Immature natural killer cell (primary cell): Measurements from ENCODE around the gene RCAN1. TPM values are rescaled to one million over a fixed set of nuclear protein-coding genes. Genes with fewer than 3 reads are reported as not detected.
"Not testable (repeated sequence)": the region's sequence is repeated elsewhere in the genome, so short reads cannot be mapped to it uniquely, and the experiment has no call there.

Experiments
- DNase-seq, 3 donors: peaks; one replicate each; pipeline ENCODE4 v3.0.0; 2022; ENCODE audit warnings: mixed read lengths in 1 of 3
- H3K27ac Mint-ChIP-seq, 6 donors: one replicate each; pipeline ENCODE4 v1.8.0; 2020; ENCODE audit warnings: mixed read lengths in 6 of 6, mild to moderate bottlenecking in 5 of 6, inconsistent platforms in 4 of 6, moderate library complexity in 3 of 6
- H3K27me3 Mint-ChIP-seq, 3 donors: one replicate each; pipeline ENCODE4 v1.8.0; 2020 to 2021; ENCODE audit warnings: low read depth in 3 of 3, mild to moderate bottlenecking in 3 of 3, mixed read lengths in 3 of 3, moderate library complexity in 3 of 3, inconsistent platforms in 1 of 3
- H3K36me3 Mint-ChIP-seq, 3 donors: one replicate each; pipeline ENCODE4 v1.8.0; 2020; ENCODE audit warnings: mixed read lengths in 3 of 3, inconsistent platforms in 2 of 3, mild to moderate bottlenecking in 2 of 3
- H3K4me1 Mint-ChIP-seq, 2 donors: one replicate each; pipeline ENCODE4 v1.8.0; 2020; ENCODE audit warnings: inconsistent platforms in 2 of 2, mild to moderate bottlenecking in 2 of 2, mixed read lengths in 2 of 2, moderate library complexity in 1 of 2
- H3K4me3 Mint-ChIP-seq, 5 donors: one replicate each; pipeline ENCODE4 v1.8.0; 2020; ENCODE audit warnings: mild to moderate bottlenecking in 5 of 5, mixed read lengths in 5 of 5, inconsistent platforms in 3 of 5, moderate library complexity in 3 of 5
- H3K9me3 Mint-ChIP-seq, 6 donors: one replicate each; pipeline ENCODE4 v1.8.0; 2020; ENCODE audit warnings: mild to moderate bottlenecking in 6 of 6, mixed read lengths in 6 of 6, inconsistent platforms in 4 of 6, moderate library complexity in 3 of 6
- polyA plus RNA-seq, 3 donors: library from polyadenylated mRNA; unstranded; fragments of 300-500 nt; fragmentation: Illumina TruSeq; gene quantifications; one replicate each; pipeline ENCODE4 v1.2.3, GENCODE V29; 2021

The RCAN1 gene
- polyA plus RNA-seq, 3 donors from 2014 or later = 14.2 to 24.6 (median 17.5) TPM

DNA sequence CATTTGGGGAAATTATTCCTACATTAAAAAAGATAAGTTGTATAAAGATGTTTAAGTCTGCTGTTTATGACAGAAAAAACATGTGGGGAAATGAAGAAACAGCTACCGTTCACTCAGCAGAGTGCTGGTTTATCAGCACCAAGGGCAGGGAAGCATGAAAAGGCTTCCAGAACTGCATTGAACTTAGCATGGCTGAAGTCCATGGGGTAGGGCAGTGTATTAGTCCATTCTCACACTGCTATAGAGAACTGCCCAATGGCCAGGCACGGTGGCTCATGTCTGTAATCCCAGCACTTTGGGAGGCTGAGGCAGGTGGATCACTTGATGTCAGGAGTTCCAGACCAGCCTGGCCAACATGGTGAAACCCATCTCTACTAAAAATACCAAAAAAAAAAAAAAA is 51.5 kb downstream of the RCAN1 start:
- H3K27me3 Mint-ChIP-seq, H3K4me3 Mint-ChIP-seq, H3K27ac Mint-ChIP-seq, H3K9me3 Mint-ChIP-seq, DNase-seq, H3K36me3 Mint-ChIP-seq: not testable (repeated sequence)
- peaks cover 9 to 12% of the 10 kb centered on the region in 2 donors for H3K4me1 Mint-ChIP-seq

DNA sequence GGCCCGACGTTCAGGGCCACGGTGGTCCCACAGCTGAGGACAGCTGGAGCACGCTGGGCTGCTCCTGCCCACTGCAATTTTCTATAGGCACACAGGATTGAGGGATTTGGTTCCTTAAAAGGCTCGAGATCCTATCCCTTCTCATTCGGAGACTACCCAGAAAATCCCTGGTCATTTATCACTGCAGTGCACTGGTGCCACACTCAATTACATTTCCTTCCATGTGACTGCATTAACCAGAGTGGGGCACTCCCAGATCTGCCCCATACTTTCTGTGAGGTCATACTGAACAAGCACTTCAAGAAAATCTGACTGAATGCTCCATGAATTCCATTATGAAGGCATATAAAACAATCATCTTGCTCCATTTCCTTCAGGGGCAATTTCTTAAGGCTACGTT is 53.1 kb downstream of the RCAN1 start:
- H3K4me3 Mint-ChIP-seq = no peak overlapping the region
- peaks cover 9 to 12% of the 10 kb centered on the region in 2 donors for H3K4me1 Mint-ChIP-seq
- H3K27ac Mint-ChIP-seq = no peak overlapping the region
- no peaks in the 10 kb centered on the region for H3K9me3 Mint-ChIP-seq
- peaks cover 0 to 3% (median 0%) of the 10 kb centered on the region in 3 donors for H3K36me3 Mint-ChIP-seq
- peaks cover 0 to 2% (median 0%) of the 10 kb centered on the region in 3 donors for H3K27me3 Mint-ChIP-seq
- no peak for DNase-seq

DNA sequence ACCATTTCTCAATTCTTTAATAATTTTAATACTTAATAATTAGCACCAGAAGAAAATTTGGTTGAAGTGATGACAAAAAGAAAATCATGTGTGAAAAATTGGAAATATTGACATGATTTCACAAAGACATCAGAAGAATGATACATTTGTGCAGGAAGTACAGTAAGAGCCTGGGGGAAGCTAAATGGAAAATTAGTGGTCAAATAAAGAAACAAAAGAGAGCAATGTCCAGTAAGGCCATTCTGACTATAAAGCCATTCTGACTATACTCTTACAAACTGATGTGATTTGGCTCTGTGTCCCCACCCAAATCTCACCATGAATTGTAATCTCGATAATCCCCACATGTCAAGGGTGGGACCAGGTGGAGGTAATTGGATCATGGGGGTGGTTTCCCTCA is 54.3 kb downstream of the RCAN1 start:
- Mint-ChIP-seq H3K9me3 (no peaks in the 10 kb centered on the region), H3K4me3 (no peak overlapping the region), H3K4me1 (peaks cover 6 to 9% of the 10 kb centered on the region in 2 donors), H3K36me3 (peaks cover 0 to 3% (median 0%) of the 10 kb centered on the region in 3 donors), H3K27me3 (peaks cover 0 to 2% (median 0%) of the 10 kb centered on the region in 3 donors), H3K27ac (no peak overlapping the region)
- DNase-seq = no peak

DNA sequence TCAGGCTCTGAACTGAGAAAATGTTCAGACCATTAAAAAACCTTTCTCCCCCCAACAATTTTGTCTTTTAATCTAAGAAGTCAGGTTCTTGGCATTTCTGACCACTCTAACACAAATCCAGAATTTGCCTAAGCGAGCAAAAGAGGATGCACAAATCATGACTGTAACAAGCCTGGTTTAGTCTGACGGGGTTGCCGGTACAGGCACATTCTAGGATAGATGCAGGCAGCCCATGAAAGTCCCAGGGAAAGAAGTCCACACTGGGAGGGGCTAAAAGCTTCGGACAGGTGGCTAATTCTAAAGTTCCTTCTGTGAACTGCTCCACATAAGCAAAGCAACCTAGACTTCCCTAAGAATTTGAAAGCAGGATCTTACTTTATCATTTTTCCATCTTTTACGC is 54.9 kb downstream of the RCAN1 start:
- no peak for DNase-seq
- peaks cover under 1 to 3% of the 10 kb centered on the region in 2 donors for H3K4me1 Mint-ChIP-seq
- H3K36me3 Mint-ChIP-seq = peaks cover 0 to 3% (median 2%) of the 10 kb centered on the region in 3 donors
- peaks cover 0 to 2% (median 0%) of the 10 kb centered on the region in 3 donors for H3K27me3 Mint-ChIP-seq
- H3K27ac Mint-ChIP-seq = no peak overlapping the region
- no peak overlapping the region for H3K4me3 Mint-ChIP-seq
- H3K9me3 Mint-ChIP-seq = no peaks in the 10 kb centered on the region

DNA sequence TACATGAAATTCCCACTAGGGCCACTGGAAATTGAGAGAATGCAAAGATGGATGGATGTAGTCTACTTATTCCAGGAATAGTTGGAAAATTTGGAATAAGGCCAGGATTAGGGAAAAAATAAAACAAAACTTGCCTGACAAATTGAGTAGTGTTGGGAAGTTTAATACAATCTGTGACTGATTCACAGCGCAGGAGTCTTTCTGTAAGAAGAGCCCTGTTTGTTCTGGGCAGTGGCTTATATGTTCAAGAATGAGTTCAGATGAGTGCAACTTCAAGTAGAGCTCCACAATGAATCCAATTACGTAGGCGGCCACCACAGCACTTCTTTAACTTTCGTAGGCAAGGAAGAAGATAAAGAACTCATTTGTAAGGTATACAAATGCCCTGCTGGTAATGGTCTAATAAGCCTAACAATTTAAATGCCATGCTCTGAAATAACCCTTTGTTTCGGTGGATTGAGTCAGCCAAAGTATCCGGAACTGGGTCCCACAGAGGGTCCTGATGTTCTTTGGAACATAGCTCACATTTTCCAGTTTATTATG is 55.8 kb downstream of the RCAN1 start:
- Mint-ChIP-seq H3K36me3 (peaks cover 0 to 10% (median 3%) of the 10 kb centered on the region in 3 donors), H3K27ac (no peak overlapping the region), H3K9me3 (no peaks in the 10 kb centered on the region), H3K4me1 (no peaks in the 10 kb centered on the region), H3K27me3 (peaks cover 0 to 2% (median 0%) of the 10 kb centered on the region in 3 donors), H3K4me3 (no peak overlapping the region)
- no peak for DNase-seq

DNA sequence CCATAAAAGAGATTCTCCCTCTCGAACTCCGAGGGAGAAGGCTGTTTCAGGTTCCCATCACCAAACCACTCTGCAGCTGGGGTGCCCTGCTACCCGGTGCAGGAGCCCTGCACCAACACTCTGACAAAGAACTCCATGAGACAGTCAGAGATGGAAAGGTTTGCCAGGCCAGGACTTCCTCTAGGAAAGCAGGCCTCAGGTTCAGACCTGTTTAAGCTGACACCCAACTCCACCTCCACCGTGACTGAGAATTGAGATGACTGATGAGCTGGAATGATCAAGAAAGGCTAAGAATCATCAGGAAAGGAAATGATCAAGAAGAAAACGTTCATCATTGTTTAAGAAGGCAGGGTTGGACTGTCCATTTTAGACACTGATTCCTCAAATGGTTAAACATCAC is 56.7 kb downstream of the RCAN1 start:
- no peak overlapping the region for H3K4me3 Mint-ChIP-seq
- no peak for DNase-seq
- H3K36me3 Mint-ChIP-seq = peaks cover 0 to 11% (median 3%) of the 10 kb centered on the region in 3 donors
- no peaks in the 10 kb centered on the region for H3K9me3 Mint-ChIP-seq
- H3K27ac Mint-ChIP-seq = no peak overlapping the region
- no peaks in the 10 kb centered on the region for H3K4me1 Mint-ChIP-seq
- H3K27me3 Mint-ChIP-seq = peaks cover 0 to 2% (median 0%) of the 10 kb centered on the region in 3 donors

DNA sequence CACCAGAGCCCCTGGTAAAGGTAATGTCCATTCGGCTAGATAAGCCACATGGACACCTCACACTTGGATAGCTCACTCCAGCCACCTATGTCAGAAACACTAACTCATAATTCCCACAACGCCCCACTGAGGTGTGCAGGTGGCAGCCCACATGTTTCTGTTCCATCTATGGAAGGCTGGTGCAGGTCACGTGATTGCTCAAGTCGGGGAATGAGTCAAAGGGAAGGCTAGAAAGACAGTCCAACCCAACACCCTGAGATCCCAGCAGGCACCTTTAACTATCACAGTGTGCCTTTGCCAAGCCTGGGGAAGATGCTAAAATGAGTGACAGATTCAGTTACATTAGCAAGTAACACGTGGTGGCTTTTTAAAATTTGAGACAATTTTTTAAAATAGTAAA is 57.7 kb downstream of the RCAN1 start:
- Mint-ChIP-seq H3K4me1 (no peaks in the 10 kb centered on the region), H3K4me3 (no peak overlapping the region), H3K27ac (no peak overlapping the region), H3K36me3 (peaks cover 0 to 11% (median 0%) of the 10 kb centered on the region in 3 donors), H3K9me3 (no peaks in the 10 kb centered on the region), H3K27me3 (peaks cover 0 to 2% (median 0%) of the 10 kb centered on the region in 3 donors)
- no peak for DNase-seq

DNA sequence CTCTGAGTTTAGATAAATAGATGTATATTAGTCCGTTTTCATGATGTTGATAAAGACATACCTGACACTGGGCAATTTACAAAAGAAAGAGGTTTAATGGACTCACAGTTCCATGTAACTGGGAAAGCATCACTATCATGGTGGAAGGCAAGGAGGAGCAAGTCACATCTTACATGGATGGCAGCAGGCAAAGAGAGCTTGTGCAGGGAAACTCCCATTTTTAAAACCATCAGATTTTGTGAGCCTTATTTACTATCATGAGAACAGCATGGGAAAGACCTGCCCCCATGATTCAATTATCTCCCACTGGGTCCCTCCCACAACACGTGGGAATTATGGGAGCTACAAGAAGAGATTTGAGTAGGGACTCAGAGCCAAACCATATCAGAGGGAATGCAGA is 60.2 kb downstream of the RCAN1 start:
- DNase-seq, H3K4me3 Mint-ChIP-seq, H3K4me1 Mint-ChIP-seq, H3K27ac Mint-ChIP-seq, H3K27me3 Mint-ChIP-seq, H3K9me3 Mint-ChIP-seq: not testable (repeated sequence)
- H3K36me3 Mint-ChIP-seq = peaks cover 0 to 11% (median 8%) of the 10 kb centered on the region in 3 donors

DNA sequence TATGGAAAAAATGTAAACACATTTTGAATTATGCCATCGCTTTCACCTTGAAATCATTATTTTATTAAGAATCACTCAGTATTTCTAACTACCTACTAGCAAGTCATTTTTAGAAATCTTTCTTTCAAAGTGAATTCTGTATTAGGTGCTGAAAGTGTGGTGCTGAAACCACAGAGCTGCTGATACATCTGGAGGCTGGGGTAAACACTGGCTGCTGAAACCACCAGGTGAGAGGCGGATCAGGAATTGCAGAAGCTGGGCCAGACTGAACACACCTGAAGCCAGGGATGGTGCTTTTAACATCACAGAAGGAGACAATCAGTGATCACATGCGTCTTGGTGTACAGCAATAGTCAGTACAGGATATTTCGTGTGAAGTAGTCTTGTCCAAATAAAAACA is 60.7 kb downstream of the RCAN1 start:
- Mint-ChIP-seq H3K27me3 (peaks cover 0 to 2% (median 0%) of the 10 kb centered on the region in 3 donors), H3K4me3 (no peak overlapping the region)

DNA sequence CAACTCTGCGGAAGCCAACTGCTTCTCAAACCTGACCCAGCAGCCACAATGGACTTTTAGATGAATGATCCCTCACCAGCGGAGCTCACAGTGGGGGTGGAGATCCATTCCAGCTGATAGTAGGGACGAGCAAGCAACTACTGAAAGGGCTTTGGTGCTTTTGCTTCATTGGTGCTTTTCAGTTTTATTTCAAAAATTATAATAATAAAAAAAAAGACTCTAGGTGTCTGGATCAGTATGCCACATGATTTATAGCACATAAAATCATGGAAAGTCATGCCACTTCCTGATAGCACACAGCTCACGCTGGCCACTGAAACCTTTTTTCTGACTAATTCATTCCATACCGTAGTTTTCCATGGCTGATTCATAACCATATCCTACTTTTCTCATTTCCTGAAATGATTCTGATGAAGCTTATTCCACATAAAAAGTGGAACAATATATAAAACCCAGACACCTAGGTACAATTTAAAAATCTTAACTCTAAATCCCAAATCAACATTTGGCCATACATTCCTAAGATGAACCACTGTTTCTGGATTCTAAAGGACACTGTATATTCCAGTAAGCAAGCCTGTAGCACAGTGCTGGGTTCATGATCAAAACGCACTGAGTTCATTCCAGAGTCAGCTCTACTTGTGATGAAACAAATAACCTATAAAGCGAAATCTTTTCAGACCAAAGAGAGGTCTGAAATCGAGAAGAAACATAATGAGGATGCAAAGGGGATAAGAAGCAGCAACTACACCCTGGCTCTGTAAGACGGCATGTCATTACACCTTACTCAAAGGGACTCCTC is 61.6 kb downstream of the RCAN1 start:
- H3K36me3 Mint-ChIP-seq = peaks cover 0 to 11% (median 8%) of the 10 kb centered on the region in 3 donors
- no peak overlapping the region for H3K4me3 Mint-ChIP-seq
- H3K27ac Mint-ChIP-seq = no peak overlapping the region
- no peaks in the 10 kb centered on the region for H3K9me3 Mint-ChIP-seq
- DNase-seq = no peak
- no peaks in the 10 kb centered on the region for H3K4me1 Mint-ChIP-seq
- H3K27me3 Mint-ChIP-seq = peaks cover 0 to 2% (median 0%) of the 10 kb centered on the region in 3 donors

More for the DNA sequence above, 60.7 kb downstream of the RCAN1 start:
- H3K9me3 Mint-ChIP-seq = no peaks in the 10 kb centered on the region
- peaks cover 0 to 11% (median 8%) of the 10 kb centered on the region in 3 donors for H3K36me3 Mint-ChIP-seq
- no peak for DNase-seq
- no peak overlapping the region for H3K27ac Mint-ChIP-seq
- H3K4me1 Mint-ChIP-seq = no peaks in the 10 kb centered on the region

DNA sequence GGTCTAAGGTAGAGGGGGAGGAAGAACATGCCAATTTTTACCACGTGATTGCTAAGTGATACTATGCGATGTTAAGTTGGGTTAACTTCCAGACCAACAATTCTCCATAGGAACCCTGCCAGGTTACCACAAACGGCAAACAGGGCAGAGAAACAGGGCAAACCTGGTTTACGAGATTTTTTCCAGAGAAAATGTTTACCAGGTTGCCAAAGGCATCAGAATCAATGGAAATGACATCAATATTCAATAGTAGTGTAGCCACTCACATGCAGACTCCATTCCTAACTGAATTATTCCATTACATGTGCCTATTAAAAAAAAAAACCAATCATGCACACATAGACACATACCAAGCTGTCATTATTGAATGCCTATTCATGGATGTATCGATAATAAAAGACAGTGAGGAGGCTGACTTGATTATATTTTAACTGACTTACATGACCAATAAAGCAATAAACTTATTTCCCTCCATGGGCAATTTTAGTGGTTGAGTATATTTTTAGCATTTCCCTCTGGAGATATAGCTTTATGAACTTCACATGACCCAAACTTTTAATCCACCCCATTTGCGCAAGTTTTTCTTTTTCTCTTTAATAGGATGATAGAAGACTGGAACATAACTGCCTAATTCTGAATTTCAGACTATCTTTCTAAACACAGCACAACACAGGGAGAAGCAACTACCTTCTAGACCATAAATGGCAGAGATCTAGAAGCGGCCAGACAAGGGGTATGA is 62.4 kb downstream of the RCAN1 start:
- DNase-seq = no peak
- Mint-ChIP-seq H3K4me1 (no peaks in the 10 kb centered on the region), H3K9me3 (no peaks in the 10 kb centered on the region), H3K27ac (no peak overlapping the region), H3K36me3 (peaks cover 0 to 11% (median 8%) of the 10 kb centered on the region in 3 donors), H3K27me3 (peaks cover 0 to 2% (median 0%) of the 10 kb centered on the region in 3 donors), H3K4me3 (no peak overlapping the region)

DNA sequence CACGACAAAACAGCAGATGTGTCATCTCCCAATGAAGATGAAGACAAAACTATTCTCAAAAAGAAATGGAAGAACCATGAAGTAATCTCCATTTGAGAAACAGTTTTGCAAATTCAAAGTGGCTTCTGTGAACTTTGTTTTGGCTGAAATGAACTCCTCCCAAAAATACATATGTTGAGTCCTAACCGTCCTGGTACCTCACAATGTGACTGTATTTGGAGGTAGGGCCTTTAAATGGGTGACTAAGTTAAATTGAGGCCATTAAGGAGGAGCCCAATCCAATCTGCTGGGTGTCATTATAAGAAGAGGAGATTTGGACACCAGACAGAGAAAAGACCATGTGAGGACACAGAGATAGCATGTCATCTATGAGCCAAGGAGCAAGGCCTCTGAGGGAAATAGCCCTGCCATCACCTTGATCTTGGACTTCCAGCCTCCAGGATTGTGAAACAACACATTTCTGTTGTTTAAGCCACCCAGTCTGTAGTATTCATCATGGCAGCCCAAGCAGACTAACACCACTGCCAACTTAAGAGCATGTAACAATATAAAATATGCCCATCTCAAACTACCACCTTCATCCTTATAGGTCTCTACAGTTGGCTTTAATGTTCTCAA is 64.6 kb downstream of the RCAN1 start:
- Mint-ChIP-seq H3K36me3 (peaks cover 0 to 11% (median 8%) of the 10 kb centered on the region in 3 donors), H3K9me3 (no peaks in the 10 kb centered on the region), H3K27me3 (peaks cover 0 to 2% (median 2%) of the 10 kb centered on the region in 3 donors), H3K27ac (no peak overlapping the region), H3K4me1 (peaks cover 6 to 7% of the 10 kb centered on the region in 2 donors), H3K4me3 (no peak overlapping the region)
- DNase-seq = no peak

DNA sequence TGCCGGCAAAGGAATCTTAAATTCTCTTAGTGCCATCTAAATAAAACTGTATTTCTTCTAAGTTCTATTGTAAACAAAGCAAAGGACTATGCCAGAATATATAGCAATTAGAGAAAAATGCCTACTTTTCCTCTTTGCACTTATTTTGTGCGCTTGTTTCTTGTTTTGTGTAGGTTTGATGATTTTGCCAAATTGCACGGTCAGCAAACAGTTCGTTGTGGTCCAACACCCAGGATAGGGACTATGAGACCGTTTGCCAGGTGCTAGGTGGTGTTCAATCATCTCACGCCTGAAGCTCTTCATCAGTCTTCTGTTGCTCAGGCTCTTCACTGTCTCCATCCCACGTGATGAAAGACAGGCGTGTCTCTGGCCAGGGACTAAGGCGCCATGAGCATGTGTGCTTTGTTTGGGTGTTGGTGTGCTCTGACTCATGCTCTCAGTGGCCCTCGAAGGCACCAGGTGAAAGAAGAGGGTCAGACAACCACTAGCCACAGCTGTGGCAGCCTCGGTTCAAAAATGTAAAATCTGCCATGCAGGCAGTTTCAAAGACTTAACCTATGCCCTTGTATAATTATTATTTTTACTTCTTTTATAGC is 66.0 kb downstream of the RCAN1 start:
- Mint-ChIP-seq H3K4me1 (peaks cover 11 to 16% of the 10 kb centered on the region in 2 donors), H3K27ac (peak overlapping the region in 1 of 6 donors; percentile 17), H3K9me3 (no peaks in the 10 kb centered on the region), H3K27me3 (peaks cover 0 to 2% (median 2%) of the 10 kb centered on the region in 3 donors), H3K4me3 (no peak overlapping the region), H3K36me3 (peaks cover 0 to 8% (median 0%) of the 10 kb centered on the region in 3 donors)
- no peak for DNase-seq
